Measurements from ENCODE around the gene SUDS3.

The SUDS3 gene

DNA sequence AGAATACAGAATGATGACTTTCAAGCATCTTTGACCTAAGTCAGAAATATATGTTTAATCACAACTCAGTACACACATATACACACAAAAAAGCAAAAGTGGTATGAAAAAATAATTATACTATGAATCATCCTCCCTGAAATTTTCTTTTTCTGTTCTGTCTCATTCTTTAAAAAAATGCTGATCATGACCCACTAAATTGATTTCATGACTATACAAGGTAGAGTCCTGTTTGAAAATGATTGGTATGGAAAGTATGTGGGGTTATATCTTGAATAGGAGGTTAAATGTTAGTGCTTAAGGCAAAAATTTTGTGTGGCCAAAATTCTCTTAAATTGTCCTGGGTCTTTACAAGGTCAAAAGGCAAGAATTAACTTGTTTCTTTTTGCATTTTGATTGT is 80.4 kb downstream of the SUDS3 start:
- no peak for DNase-seq

DNA sequence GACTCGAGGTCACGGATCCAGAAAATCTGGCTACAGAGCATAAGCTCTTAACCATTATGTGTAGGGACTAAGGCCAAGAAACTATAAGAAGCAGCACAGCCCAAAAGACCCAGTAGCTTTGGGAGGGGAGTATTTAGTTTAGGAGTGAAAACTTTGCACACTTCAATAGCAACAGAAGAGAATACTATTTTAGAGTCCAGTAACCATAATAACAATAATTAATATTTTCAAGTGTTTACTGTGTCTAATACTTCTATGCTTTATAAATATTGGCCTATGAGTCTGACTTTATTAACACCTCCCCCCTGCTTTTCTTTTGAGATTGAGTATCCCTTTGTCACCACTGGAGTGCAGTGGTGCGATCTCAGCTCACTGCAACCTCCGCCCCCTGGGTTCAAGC is 82.8 kb downstream of the SUDS3 start:
- DNase-seq: no peak

DNA sequence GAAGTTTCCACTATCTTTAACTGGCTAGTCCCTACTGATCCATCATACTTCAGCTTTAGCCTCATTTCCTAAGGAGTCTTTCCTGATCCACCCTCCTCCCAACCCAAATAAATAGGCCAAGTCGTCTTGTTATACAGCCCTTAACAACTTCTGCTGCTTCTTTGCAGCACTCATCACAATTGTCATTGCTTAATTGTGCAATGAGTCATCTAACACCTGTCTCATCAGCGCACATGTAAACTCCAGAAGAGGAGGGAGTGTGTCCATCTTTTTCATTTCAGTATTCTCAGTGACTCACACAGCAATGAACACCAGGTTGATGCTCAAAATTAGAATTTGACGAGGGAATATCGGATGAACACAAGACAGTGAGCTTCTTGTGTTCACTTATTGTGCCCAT is 87.3 kb downstream of the SUDS3 start:
- DNase-seq: no peak

DNA sequence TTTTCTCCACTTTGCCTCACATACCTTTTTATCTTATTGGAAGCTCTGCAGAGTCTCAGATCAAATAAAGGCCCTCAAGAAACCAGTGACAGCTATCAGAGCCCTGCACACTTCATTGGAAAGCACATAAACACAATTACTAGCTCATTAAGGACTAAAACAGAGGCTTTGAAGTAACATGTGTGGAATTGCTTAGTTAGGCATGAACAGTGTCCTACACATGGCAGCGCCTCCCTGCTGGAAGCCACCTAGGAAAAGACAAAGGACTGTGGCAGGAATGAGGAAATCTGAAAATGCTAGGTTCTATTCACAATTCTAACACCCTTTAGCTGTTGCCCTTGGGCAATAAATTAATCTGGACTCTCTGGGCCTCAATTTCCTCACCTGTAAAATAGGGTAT is 89.4 kb downstream of the SUDS3 start:
- DNase-seq: no peak

All from activated CD4-positive, CD25-positive, alpha-beta regulatory T cell treated with anti-CD3 and anti-CD28 coated beads, Interleukin-2, amount 50 U/mL, for 72 hours (primary cell).